GM18951 (cell line): ENCODE measurements around the gene ITIH4.

Source experiments
- POLR2A ChIP-seq: IDR thresholded peaks from 4 replicates; pipeline ENCODE4 v1.6.1; 2011; ENCODE audit warnings: mild to moderate bottlenecking; ENCODE audit not compliant: insufficient read length, insufficient read depth; ENCODE audit errors: extremely low read depth
- in situ Hi-C: fragments of 300-500 bp; cut with MboI; formaldehyde crosslinking; loops from one replicate; pipeline ENCODE4 v1.12.0; 2022; ENCODE audit warnings: low sequenced_read_pairs, mixed read lengths, inconsistent platforms; ENCODE audit not compliant: unreplicated experiment

Gene ITIH4

DNA sequence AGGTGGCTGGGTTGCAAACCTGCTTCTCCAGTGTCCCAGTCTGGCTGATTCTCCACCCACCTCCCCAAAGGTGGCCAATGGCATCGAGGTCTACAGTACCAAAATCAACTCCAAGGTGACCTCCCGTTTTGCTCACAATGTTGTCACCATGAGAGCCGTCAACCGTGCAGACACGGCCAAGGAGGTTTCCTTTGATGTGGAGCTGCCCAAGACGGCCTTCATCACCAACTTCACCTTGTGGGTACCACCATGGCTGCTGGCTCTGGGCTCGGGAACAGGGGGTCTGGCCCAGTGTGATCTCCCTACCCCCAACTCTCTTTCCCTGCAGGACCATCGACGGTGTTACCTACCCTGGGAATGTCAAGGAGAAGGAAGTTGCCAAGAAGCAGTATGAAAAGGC lies 34.1 kb downstream of the ITIH4 start:
- TF ChIP-seq POLR2A = no peak
- in situ Hi-C loops = no loop called here

DNA sequence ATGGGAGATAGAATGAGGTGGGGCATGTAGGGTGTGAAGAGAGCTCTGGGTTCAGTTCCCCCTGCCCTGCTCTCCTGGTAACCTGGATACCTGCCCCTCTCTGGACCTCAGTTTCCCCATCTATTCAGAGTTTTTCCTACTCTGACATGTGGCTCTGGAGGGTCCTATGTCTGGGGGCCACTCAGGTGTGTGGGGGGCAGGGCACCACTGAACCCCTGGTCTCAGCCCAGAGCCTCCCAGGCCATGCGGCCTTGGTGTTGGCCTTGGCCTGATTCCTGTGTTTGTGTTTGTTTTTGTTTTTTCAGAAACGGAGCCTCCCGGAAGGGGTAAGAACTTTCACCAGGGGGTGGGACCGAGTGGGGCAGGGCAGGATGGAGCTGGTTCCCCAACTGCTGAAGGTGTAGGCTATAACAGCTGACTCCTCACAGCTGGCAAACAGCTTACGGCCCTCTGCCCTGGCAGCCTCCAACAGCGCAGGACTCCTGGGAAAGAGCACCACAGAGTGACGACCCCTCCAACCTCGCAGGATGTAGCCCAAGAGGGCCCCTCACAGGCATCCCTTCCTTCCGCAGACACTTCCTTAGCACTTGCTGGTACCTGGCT lies 35.1 kb downstream of the ITIH4 start:
- in situ Hi-C loops = no loop called here
- TF ChIP-seq POLR2A = no peak

DNA sequence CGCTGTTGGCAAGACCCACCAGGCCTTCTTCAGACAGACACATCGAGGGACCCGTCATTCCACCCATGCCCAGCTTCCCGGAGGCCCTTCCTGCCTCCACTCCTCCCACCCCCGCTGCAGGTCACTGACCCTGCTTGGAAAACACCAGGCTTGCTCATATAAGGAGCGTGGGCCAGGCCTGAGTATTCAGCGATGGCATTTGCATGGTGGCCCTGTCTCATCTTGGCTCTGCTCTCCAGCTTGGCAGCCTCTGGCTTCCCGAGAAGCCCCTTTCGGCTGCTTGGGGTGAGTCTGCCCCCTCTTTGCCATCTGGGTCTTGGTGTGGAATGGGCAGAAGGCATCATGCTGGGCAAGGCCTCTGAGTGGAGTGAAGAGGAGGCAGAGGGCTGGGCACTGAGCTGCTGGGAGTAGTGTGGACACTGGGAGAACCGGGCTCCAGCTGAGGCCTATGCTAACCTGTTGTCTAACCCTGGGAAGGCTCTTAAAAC lies 35.8 kb downstream of the ITIH4 start, which contains the start of gene ITIH3:
ITIH3 (plus strand) TSS at position 185 of the 488 bp plus-strand sequence; CDS start at position 193, 8 bp downstream.
- in situ Hi-C loops = no loop called here
- no peak for TF ChIP-seq POLR2A

DNA sequence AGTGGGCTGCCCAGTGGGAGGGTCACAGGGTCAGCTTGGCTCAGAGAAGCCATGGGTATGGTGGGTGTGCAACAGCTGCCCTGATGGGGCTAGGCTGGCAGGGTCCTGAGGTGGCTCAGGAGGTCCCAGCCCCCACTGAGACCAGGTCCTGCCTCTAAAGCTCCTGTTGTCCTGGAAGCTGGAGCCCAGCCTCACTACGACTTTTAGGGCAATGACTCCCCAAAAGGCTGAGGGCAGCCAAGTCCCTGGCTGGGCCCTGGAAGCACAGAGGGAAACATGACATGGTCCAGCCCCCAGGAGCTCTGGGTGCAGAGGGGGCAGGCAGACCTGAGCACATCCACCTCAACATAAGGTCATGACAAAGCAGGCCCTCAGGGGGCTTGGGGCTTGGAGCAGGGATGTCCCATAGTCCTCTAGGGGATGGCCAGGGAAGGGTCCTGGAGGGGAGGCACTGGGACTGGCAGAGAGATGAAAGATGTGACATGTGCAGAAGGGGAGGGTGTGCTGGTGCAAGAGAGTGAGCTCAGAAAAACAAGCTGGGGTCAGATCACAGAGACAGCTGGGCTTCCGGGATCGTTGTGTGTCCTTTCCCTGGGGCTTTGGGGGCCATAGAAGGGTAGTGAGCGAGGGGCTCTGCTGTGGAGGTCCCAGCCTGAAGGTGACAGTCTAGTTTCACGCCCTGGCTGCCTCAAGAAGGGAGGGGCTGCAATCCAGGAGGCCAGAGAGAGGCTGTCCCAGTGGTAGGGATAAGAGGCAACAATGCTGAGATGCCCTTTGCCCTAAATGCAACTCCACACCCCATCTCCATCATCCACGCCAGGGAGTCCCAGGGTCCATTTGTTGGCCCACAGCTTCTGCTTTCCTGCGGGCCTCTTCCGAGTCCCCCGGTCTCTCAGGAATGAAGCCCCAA lies 36.5 kb downstream of the ITIH4 start:
- no peak for TF ChIP-seq POLR2A
- in situ Hi-C loops = no loop called here

DNA sequence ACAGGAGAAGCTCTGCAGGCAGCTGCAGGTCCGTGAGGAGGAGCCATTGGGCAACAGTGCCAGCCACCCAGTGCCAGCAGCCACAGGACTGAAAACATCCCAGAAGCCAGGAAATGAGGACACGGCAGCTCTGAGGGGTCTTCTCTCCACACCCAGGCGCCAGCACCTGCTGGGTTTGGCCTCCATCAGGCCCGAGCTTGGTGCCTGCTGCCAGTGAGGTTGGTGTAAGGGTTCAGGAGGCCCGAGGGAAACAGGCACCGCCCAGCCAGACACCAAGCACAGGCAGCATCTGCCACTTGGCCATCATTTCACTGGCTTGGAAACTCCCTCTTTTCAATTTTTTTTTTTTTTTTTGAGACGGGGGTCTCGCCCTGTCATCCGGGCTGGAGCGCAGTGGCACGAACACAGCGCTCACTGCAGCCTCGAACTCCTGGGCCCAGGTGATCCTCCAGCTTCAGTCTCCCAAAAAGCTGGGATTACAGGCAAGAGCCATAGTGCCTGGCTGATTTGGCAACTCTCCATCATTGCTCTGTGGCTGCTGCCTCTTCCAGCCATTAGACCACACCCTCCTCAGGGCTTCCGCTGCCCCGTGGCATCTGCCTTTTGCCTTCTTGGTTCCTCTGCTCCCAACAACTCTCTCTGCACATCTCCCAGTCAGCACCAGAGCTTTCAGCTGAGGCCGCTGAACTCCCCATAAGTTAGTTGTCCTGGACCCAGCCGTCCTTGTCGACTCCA lies 37.3 kb downstream of the ITIH4 start:
- TF ChIP-seq POLR2A = no peak
- in situ Hi-C loops = no loop called here

DNA sequence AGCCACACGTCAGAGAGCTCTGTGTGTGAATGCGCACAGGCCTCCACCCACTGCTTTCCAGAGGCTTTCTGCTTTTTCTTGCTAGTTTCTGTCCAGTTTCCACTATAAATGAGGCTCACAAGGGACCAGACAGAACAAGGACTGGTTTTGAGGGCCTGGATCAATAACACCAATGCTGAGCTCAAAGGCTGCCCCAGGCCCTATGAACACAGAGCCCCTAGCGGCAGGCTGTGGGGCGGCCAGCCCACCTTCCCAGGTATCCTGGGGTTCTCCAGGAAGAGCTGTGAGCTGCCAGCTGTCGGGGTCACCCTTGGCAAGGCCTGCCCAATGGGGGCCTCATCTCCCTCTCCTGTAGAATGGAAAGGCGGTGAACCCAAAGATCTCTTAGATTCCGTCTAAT lies 38.1 kb downstream of the ITIH4 start:
- in situ Hi-C loops = no loop called here

DNA sequence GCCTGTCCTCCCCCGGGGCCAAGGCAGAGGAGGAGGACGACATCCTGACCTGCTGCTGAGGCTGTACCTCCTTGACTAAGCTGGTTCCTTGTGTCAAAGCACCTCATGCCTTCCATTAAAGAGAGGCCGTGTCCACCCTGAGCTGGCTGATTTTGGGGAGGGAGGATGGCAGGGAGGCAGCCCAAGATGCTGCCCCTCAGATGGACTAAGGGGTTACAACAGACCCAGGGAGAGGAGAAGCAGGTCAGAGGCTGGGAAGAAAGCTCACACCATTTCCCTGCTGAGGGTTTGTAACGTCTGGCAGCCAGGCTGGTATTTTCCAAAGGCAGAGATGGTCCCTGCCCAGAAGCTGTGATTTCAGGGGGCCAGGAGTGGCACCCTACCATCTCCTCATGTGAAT lies 38.5 kb downstream of the ITIH4 start:
- TF ChIP-seq POLR2A = no peak
- in situ Hi-C loops = no loop called here

More for the DNA sequence above, 38.1 kb downstream of the ITIH4 start:
- TF ChIP-seq POLR2A = no peak

DNA sequence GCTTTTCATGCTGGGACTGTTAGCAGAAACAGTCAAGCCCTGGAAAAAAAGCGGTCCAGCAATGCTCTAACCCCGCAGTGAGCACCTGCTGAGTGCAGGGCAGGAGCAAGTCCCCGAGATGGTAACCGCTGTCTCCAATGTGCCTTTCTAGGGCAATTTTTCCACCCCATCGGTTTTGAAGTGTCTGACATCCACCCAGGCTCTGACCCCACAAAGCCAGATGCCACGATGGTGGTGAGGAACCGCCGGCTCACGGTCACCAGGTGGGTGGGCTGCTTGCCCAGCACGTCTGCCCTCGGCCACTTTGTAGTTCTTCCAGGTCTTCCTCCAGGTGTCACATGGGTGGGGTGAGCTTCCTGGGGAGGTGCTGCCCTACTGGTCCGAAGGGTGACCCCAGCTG lies 39.1 kb downstream of the ITIH4 start:
- in situ Hi-C loops = no loop called here

DNA sequence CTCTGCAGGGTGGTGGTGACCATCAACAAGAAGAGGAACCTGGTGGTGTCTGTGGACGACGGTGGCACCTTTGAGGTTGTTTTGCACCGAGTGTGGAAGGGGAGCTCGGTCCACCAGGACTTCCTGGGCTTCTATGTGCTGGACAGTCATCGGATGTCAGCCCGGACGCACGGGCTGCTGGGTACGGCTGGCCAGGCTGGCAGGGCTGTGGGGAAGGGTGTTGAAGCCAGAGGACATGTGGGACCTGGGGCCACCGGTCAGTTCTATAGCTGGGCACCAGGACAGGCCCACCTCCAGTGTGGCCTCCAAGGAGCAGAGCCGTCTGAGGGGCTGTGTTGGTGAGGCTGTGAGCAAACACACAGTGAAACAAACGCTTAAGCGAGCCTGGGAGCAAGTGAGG lies 39.7 kb downstream of the ITIH4 start:
- in situ Hi-C loops = no loop called here
- no peak for TF ChIP-seq POLR2A

More for the DNA sequence above, 39.1 kb downstream of the ITIH4 start:
- no peak for TF ChIP-seq POLR2A

DNA sequence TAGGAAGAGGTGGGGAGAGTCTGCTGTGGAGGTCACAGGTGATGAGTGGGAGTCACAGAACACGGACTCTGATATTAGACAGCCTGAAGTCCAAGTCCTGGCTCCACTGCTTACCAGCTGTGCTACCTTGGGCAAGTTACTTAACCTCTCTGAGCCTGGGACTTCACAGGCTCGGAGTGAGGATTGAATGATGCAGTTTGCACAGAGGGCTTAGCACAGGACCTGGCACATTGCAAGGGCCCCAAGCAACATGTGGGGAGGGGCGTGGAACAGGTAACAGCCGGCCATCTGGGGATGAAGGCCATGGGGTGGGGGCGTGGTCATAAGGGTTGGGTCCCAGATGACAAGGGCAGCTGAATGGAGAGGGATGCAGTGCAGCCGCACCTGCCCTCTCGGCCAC lies 40.1 kb downstream of the ITIH4 start:
- no peak for TF ChIP-seq POLR2A
- in situ Hi-C loops = no loop called here

DNA sequence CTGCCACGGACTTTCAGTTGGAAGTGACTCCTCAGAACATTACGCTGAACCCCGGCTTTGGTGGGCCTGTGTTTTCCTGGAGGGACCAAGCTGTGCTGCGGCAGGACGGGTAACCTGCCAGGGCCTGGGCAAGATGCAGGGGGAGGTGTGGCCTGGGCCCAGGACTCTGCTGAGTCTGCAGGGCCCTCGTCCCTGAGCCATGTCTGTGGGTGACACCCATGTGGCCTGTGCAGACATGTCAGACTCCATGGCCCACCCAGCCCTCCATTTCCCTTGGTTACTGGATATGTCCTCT lies 40.8 kb downstream of the ITIH4 start:
- TF ChIP-seq POLR2A = no peak
- in situ Hi-C loops = no loop called here

DNA sequence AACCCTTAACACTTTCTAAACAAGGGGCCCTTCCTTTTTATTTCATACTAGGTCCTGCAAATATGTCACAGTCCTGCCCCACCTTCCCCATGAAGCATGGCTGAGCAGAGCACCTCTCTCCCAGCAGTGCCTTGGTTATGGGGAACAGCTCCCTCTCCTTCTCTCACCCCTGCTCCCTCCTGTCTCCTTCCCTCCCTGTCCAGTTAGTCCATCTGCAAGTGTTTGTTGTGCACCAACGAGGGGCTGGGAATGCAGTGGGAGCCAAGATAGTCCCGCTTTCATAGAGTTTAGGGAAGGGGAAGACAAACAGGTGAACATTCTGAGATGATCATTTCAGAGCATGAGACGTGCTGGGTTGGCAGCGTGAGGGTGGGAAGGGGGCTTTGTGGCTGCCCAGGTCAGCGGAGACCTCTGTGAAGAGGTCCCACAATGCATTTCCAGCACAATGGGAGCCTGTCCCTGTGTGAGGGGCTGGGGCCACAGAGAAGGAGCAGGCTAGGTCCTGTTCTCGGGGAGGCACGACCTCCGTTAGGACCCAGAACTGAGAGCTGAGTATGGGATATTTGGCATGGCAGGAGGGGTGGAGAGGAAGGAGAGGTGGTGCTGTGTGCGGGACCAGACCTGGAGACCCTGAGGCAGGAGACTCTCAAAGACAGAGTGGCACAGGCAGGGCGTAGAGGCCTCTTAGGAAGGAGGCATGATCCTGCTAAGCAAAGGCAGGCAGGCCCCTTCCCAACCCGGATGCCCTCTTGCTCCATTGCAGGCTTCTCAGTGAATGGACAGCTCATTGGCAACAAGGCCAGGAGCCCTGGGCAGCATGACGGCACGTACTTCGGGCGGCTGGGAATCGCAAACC lies 41.4 kb downstream of the ITIH4 start:
- no peak for TF ChIP-seq POLR2A
- in situ Hi-C loops = no loop called here

DNA sequence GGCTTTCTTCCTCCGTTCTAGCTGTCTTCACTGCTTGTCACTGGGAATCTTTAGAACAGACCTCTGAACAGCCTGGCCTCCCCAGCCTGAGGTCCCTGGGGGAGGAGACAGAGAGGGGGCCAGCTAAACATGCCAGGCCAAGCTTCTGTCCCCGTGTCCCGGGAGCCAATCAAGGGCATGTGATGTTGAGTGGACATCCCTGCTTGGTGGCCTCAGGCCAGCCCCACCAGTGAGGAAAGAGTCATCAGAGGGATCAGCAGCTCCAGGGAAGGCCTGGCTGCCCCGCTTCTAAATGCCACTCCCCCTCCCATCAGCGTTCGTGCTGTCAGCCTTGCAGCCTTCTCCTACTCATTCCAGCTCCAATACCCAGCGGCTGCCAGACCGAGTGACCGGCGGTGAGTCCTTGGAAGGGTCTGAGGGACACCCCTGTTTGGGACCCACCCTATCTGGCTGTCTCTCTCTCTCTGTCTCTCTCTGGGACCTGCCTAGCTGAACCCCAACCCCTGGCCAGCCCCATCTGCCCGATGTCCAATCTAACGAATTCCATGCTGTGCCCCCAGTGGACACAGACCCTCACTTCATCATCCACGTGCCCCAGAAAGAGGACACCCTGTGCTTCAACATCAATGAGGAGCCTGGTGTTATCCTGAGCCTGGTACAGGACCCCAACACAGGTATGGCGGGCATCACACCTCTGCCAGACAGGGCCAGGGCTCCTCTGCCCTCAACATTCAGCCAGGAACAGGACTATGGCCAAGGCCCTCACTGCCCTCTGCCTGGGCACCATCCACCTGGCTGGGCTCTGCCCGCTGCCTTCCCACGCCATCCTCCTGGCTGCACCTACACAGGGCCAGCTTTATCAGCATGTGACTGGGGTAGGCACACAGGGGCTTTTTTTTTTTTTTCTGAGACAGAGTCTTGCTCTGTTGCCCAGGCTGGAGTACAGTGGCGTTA lies 42.5 kb downstream of the ITIH4 start:
- no peak for TF ChIP-seq POLR2A
- in situ Hi-C loops = no loop called here
